ENCODE measurements around the gene BRCA1. TPM values are rescaled to one million over a fixed set of nuclear protein-coding genes. Genes with fewer than 3 reads are reported as not detected.

Gene BRCA1
- total and polyA plus RNA-seq, 3 donors from 2014 or later = 20.9 to 47.7 (median 28.6) TPM

GRCh38 chr17:43070872-43071271, 54.3 kb downstream of the BRCA1 start:
- intact Hi-C loops (cut with DNase I; ENCODE audit: low total_unique reads) = no loop called here

DNA sequence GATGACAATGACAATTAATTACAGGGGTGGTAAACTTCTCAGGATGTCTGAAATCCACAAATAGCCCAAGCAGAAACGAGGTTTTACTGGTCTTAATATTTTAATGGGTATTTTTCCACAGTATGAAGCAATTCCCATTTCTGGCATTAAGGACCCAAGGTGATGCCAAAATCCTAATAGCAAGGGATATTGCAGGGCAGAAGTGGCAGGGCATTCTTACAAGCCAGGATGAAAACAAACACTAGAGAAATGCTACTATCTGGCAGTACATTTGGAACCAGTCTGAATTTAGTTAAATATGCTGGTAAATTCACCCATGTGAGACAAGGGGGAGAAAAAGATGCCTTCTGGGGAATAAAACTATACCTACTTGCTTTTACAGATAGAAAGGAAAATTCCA, 54.9 kb downstream of the BRCA1 start:
- Histone ChIP-seq H3K4me3 (no peak overlapping the region), H3K36me3 (ENCODE audit: low read depth, missing control alignments) (no peaks in the 10 kb centered on the region), H3K27me3 (no peaks in the 10 kb centered on the region), H3K27ac (no peak overlapping the region), H3K4me1 (no peaks in the 10 kb centered on the region), H3K9me3 (no peaks in the 10 kb centered on the region)
- DNase-seq = no peak
- TF ChIP-seq POLR2A (IDR thresholded peaks at IDR 0.05) = no peak
- TF ChIP-seq, protein P1, sequence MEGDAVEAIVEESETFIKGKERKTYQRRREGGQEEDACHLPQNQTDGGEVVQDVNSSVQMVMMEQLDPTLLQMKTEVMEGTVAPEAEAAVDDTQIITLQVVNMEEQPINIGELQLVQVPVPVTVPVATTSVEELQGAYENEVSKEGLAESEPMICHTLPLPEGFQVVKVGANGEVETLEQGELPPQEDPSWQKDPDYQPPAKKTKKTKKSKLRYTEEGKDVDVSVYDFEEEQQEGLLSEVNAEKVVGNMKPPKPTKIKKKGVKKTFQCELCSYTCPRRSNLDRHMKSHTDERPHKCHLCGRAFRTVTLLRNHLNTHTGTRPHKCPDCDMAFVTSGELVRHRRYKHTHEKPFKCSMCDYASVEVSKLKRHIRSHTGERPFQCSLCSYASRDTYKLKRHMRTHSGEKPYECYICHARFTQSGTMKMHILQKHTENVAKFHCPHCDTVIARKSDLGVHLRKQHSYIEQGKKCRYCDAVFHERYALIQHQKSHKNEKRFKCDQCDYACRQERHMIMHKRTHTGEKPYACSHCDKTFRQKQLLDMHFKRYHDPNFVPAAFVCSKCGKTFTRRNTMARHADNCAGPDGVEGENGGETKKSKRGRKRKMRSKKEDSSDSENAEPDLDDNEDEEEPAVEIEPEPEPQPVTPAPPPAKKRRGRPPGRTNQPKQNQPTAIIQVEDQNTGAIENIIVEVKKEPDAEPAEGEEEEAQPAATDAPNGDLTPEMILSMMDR (IDR thresholded peaks at IDR 0.05) = no peak
- intact Hi-C loops (cut with DNase I; ENCODE audit: low total_unique reads) = no loop called here
- WGBS, 2 donors = 82 to 83% methylated on average over 1 of the region's 1 CpG

More at GRCh38 chr17:43070872-43071271, 54.3 kb downstream of the BRCA1 start:
- Histone ChIP-seq H3K27ac (no peak overlapping the region), H3K36me3 (ENCODE audit: low read depth, missing control alignments) (no peaks in the 10 kb centered on the region), H3K27me3 (no peaks in the 10 kb centered on the region), H3K4me3 (no peak overlapping the region), H3K4me1 (no peaks in the 10 kb centered on the region), H3K9me3 (no peaks in the 10 kb centered on the region)
- WGBS, 2 donors = 60 to 81% methylated on average over 1 of the region's 1 CpG
- DNase-seq = no peak
- TF ChIP-seq, protein P1 (IDR thresholded peaks at IDR 0.05) = no peak
- TF ChIP-seq POLR2A (IDR thresholded peaks at IDR 0.05) = no peak

GRCh38 chr17:43069368-43069898, 55.7 kb downstream of the BRCA1 start:
- H3K4me3 ChIP-seq = no peak overlapping the region
- no peaks in the 10 kb centered on the region for H3K36me3 ChIP-seq (ENCODE audit: low read depth, missing control alignments)
- H3K9me3 ChIP-seq = no peaks in the 10 kb centered on the region
- TF ChIP-seq, protein P1 (IDR thresholded peaks at IDR 0.05) = no peak
- no peak for TF ChIP-seq POLR2A (IDR thresholded peaks at IDR 0.05)
- WGBS, 2 donors = 61 to 69% methylated on average over 3 of the region's 3 CpGs
- intact Hi-C loops (cut with DNase I; ENCODE audit: low total_unique reads) = no loop called here
- no peak for DNase-seq
- no peak overlapping the region for H3K27ac ChIP-seq
- no peaks in the 10 kb centered on the region for H3K27me3 ChIP-seq
- H3K4me1 ChIP-seq = no peaks in the 10 kb centered on the region

- intact Hi-C loops (cut with DNase I; ENCODE audit: low total_unique reads) = no loop called here
- Histone ChIP-seq H3K9me3 (no peaks in the 10 kb centered on the region), H3K36me3 (ENCODE audit: low read depth, missing control alignments) (no peaks in the 10 kb centered on the region), H3K4me3 (no peak overlapping the region), H3K4me1 (no peaks in the 10 kb centered on the region), H3K27ac (no peak overlapping the region), H3K27me3 (no peaks in the 10 kb centered on the region)
- WGBS, 2 donors = 92% methylated on average over 6 of the region's 6 CpGs
- TF ChIP-seq, protein P1 (IDR thresholded peaks at IDR 0.05) = no peak
- no peak for TF ChIP-seq POLR2A (IDR thresholded peaks at IDR 0.05)
- DNase-seq = no peak
Measured at GRCh38 chr17:43068570-43069367, 56.4 kb downstream of the BRCA1 start.
